Kidney capillary endothelial cell (primary cell): ENCODE data around the gene RAB33A.
A peak's percentile ranks its signal among the peaks of the same experiment; 100 is the strongest.

Experiments used
- DNase-seq: peaks from one replicate; pipeline ENCODE4 v3.0.0-alpha.2; 2018; ENCODE audit warnings: low spot score

Gene RAB33A

GRCh38 chrX:130171446-130172126 is at the start of gene RAB33A:
Gene RAB33A, plus strand, starts transcription at chrX:130171962. Its CDS starts 101 bp downstream, at chrX:130172063.
- no peak for DNase-seq

- no peak for DNase-seq
These were observed 47.2 kb upstream of the RAB33A start for GRCh38 chrX:130124577-130124976.

GRCh38 chrX:130125091-130125874 is 46.5 kb upstream of the RAB33A start:
- DNase-seq, result no peak

GRCh38 chrX:130130990-130131389 is 40.8 kb upstream of the RAB33A start:
- DNase-seq, result no peak

GRCh38 chrX:130136496-130136895 is 35.3 kb upstream of the RAB33A start:
- DNase-seq, result no peak

- no peak for DNase-seq
These were observed 34.8 kb upstream of the RAB33A start for GRCh38 chrX:130136961-130137360.

- no peak for DNase-seq
These were observed 32.1 kb upstream of the RAB33A start for GRCh38 chrX:130139474-130140201.

GRCh38 chrX:130144509-130144908 is 27.3 kb upstream of the RAB33A start:
- DNase-seq, result no peak

- no peak for DNase-seq
These were observed 26.6 kb upstream of the RAB33A start for GRCh38 chrX:130145123-130145522.

- DNase-seq, result no peak
These were observed 24.1 kb upstream of the RAB33A start for GRCh38 chrX:130147631-130148030.

GRCh38 chrX:130155564-130155963 is 16.2 kb upstream of the RAB33A start:
- no peak for DNase-seq

GRCh38 chrX:130158311-130158710 is 13.5 kb upstream of the RAB33A start:
- no peak for DNase-seq

GRCh38 chrX:130159776-130160175 is 12.0 kb upstream of the RAB33A start:
- no peak for DNase-seq

GRCh38 chrX:130162094-130162735 is 9.5 kb upstream of the RAB33A start:
- no peak for DNase-seq

- no peak for DNase-seq
These were observed 8.4 kb upstream of the RAB33A start for GRCh38 chrX:130163398-130163797.

- DNase-seq, result no peak
These were observed 6.5 kb upstream of the RAB33A start for GRCh38 chrX:130165181-130165702.

- peak; percentile 80 for DNase-seq
These were observed 5.9 kb upstream of the RAB33A start, which contains the start of gene AIFM1 for GRCh38 chrX:130165703-130166502. Gene AIFM1, minus strand, starts transcription at chrX:130165841. Its CDS starts 185 bp downstream, at chrX:130165656.

- no peak for DNase-seq
These were observed 5.3 kb upstream of the RAB33A start for GRCh38 chrX:130166503-130166777.

GRCh38 chrX:130167040-130167439 is 4.7 kb upstream of the RAB33A start:
- DNase-seq, result no peak

GRCh38 chrX:130170752-130171445 is 863 bp upstream of the RAB33A start:
- DNase-seq, result no peak
